K562 (cell line): Measurements from ENCODE around the gene ITGB5. TPM values are rescaled to one million over a fixed set of nuclear protein-coding genes. Genes with fewer than 3 reads are reported as not detected.

Experiments used
- CREB3 ChIP-seq: fragments of 450-650 bp; conservative IDR thresholded peaks from 2 replicates; pipeline ENCODE4 v1.6.1; 2016; ENCODE audit warnings: missing genetic modification characterization, low read depth, mild to moderate bottlenecking, missing compliant biosample characterization, moderate library complexity
- HDAC3 ChIP-seq: fragments of 450-650 bp; IDR thresholded peaks from 2 replicates; pipeline ENCODE4 v1.6.1; 2018; ENCODE audit warnings: borderline replicate concordance, mild to moderate bottlenecking, moderate library complexity; ENCODE audit not compliant: partially characterized antibody
- HIVEP1 ChIP-seq: fragments of 250-450 bp; sonication (Bioruptor Pico); IDR thresholded peaks from 2 replicates; pipeline ENCODE4 v1.4.0; 2020; ENCODE audit warnings: mild to moderate bottlenecking
- HOMEZ ChIP-seq: fragments of 250-450 bp; sonication (Bioruptor Pico); IDR thresholded peaks from 2 replicates; pipeline ENCODE4 v1.4.0; 2020; ENCODE audit warnings: mild to moderate bottlenecking, moderate library complexity
- HOXB6 ChIP-seq: fragments of 250-450 bp; sonication (Bioruptor Pico); IDR thresholded peaks from 2 replicates; pipeline ENCODE4 v1.5.1; 2022; ENCODE audit warnings: mild to moderate bottlenecking, borderline replicate concordance
- KDM1A ChIP-seq, 2 experiments: fragments of 450-650 bp; IDR thresholded peaks; 2 replicates each; pipeline ENCODE4 v1.6.1; 2016; ENCODE audit warnings: mild to moderate bottlenecking in 2 of 2
- MCM2 ChIP-seq: fragments of 450-650 bp; IDR thresholded peaks from 2 replicates; pipeline ENCODE4 v1.6.1; 2017; ENCODE audit warnings: low read depth, mild to moderate bottlenecking
- MYC ChIP-seq, 2 experiments: fragments of 250-450 bp in 1 of 2; sonication (Bioruptor Pico) in 1 of 2; IDR thresholded peaks; 2 replicates each; pipeline versions ENCODE4 v1.5.1 to v1.6.1; 2012 to 2021; ENCODE audit warnings: low read depth in 2 of 2, borderline replicate concordance in 1 of 2, improper control_type of control experiment in 1 of 2, low read length in 1 of 2, mild to moderate bottlenecking in 1 of 2, moderate library complexity in 1 of 2
- NUFIP1 ChIP-seq: fragments of 450-650 bp; IDR thresholded peaks from 2 replicates; pipeline ENCODE4 v1.6.1; 2018; ENCODE audit not compliant: partially characterized antibody
- RCOR1 ChIP-seq, 2 experiments: IDR thresholded peaks; 2 replicates each; pipeline ENCODE4 v1.6.1; 2012; ENCODE audit warnings: low read depth in 2 of 2, low read length in 2 of 2, borderline replicate concordance in 1 of 2, improper control_type of control experiment in 1 of 2
- SLC30A9 ChIP-seq: fragments of 250-450 bp; sonication (Bioruptor Pico); IDR thresholded peaks from 2 replicates; pipeline ENCODE4 v1.8.0; 2022; ENCODE audit warnings: mild to moderate bottlenecking, moderate library complexity
- SMAD2 ChIP-seq: fragments of 150-350 bp; IDR thresholded peaks from 2 replicates; pipeline ENCODE4 v1.6.1; 2014; ENCODE audit warnings: low read depth, mild to moderate bottlenecking, low read length
- SRF ChIP-seq, 2 experiments: fragments of 250-450, 450-650 bp in 1 of 2; sonication (Bioruptor Pico) in 1 of 2; sonication (generic) in 1 of 2; formaldehyde crosslinking; IDR thresholded peaks; 2 replicates each; pipeline versions ENCODE4 v1.5.0 to v1.5.1; 2020 to 2022; ENCODE audit warnings: mild to moderate bottlenecking in 1 of 2, missing genetic modification reagents in 1 of 2
- TCF7L2 ChIP-seq: fragments of 150-350 bp; IDR thresholded peaks from 2 replicates; pipeline ENCODE4 v1.6.1; 2016; ENCODE audit warnings: low read depth, mild to moderate bottlenecking, low read length, moderate library complexity
- TRIM24 ChIP-seq, 2 experiments: fragments of 450-650 bp; IDR thresholded peaks; 2 replicates each; pipeline ENCODE4 v1.6.1; 2016
- ZEB2 ChIP-seq: fragments of 450-650 bp; IDR thresholded peaks from 2 replicates; pipeline ENCODE4 v1.6.1; 2016
- ZNF324 ChIP-seq: fragments of 250-450 bp; sonication (Bioruptor Pico); IDR thresholded peaks from 2 replicates; pipeline ENCODE4 v1.4.0; 2020; ENCODE audit warnings: mild to moderate bottlenecking
- ZNF780A ChIP-seq: fragments of 250-450 bp; sonication (Bioruptor Pico); IDR thresholded peaks from 2 replicates; pipeline ENCODE4 v1.5.0; 2021; ENCODE audit warnings: mild to moderate bottlenecking
- polyA plus RNA-seq, 8 experiments: library from polyadenylated mRNA; depleted of rRNA in 4 of 8; stranded (reverse) in 5 of 8; unstranded in 3 of 8; fragments of >200 nt; fragmentation: Nextera tagmentation in 2 of 8; fragmentation: Illumina TruSeq in 1 of 8; extraction: Ambion mirVana in 2 of 8; extraction: Trizol in 1 of 8; gene quantifications; 2 replicates each; pipeline versions ENCODE4 v1.2.1 to v1.2.3, GENCODE V29; 2011 to 2014; ENCODE audit warnings: inconsistent platforms in 1 of 8, missing spikeins in 1 of 8
- total RNA-seq, 7 experiments: library from RNA; depleted of rRNA in 6 of 7; stranded (reverse); fragments of >200 nt in 6 of 7; fragmentation: Illumina TruSeq in 2 of 7; extraction: Trizol in 2 of 7; gene quantifications; 2 replicates each; pipeline versions ENCODE4 v1.2.1 to v1.2.3, GENCODE V29; 2011 to 2021; ENCODE audit warnings: low replicate concordance in 1 of 7
- TF ChIP-seq, protein P1 (sequence below): fragments of 450-650 bp; IDR thresholded peaks from 2 replicates; pipeline ENCODE4 v1.7.1; 2018; ENCODE audit warnings: mild to moderate bottlenecking, low read depth; ENCODE audit not compliant: partially characterized antibody
- TF ChIP-seq, protein P2 (sequence below): sonication (generic); formaldehyde crosslinking; IDR thresholded peaks from 2 replicates; pipeline ENCODE4 v1.8.1; 2023; ENCODE audit warnings: mild to moderate bottlenecking, missing genetic modification reagents

Gene ITGB5
- total and polyA plus RNA-seq, 9 of the 15 experiments (the other 6 are each of a cell fraction or from before 2014, with no cell fraction given) = 1.7 to 46.8 (median 9.9) TPM

GRCh38 chr3:124730129-124730940 is 156.8 kb downstream of the ITGB5 start, which contains the start of gene UMPS (continued):
- no peak for TF ChIP-seq HOXB6
- TF ChIP-seq, protein P1, sequence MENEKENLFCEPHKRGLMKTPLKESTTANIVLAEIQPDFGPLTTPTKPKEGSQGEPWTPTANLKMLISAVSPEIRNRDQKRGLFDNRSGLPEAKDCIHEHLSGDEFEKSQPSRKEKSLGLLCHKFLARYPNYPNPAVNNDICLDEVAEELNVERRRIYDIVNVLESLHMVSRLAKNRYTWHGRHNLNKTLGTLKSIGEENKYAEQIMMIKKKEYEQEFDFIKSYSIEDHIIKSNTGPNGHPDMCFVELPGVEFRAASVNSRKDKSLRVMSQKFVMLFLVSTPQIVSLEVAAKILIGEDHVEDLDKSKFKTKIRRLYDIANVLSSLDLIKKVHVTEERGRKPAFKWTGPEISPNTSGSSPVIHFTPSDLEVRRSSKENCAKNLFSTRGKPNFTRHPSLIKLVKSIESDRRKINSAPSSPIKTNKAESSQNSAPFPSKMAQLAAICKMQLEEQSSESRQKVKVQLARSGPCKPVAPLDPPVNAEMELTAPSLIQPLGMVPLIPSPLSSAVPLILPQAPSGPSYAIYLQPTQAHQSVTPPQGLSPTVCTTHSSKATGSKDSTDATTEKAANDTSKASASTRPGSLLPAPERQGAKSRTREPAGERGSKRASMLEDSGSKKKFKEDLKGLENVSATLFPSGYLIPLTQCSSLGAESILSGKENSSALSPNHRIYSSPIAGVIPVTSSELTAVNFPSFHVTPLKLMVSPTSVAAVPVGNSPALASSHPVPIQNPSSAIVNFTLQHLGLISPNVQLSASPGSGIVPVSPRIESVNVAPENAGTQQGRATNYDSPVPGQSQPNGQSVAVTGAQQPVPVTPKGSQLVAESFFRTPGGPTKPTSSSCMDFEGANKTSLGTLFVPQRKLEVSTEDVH = peak; percentile 67
- TF ChIP-seq TCF7L2 = no peak
- peak; percentile 82 for TF ChIP-seq CREB3 (tag)
- TF ChIP-seq HOMEZ (CRISPR knock-in tag) = no peak
- TF ChIP-seq, protein P2, sequence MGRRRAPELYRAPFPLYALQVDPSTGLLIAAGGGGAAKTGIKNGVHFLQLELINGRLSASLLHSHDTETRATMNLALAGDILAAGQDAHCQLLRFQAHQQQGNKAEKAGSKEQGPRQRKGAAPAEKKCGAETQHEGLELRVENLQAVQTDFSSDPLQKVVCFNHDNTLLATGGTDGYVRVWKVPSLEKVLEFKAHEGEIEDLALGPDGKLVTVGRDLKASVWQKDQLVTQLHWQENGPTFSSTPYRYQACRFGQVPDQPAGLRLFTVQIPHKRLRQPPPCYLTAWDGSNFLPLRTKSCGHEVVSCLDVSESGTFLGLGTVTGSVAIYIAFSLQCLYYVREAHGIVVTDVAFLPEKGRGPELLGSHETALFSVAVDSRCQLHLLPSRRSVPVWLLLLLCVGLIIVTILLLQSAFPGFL (CRISPR knock-in tag) = no peak
- TF ChIP-seq TRIM24 (IDR thresholded peaks at IDR 0.05) = no peak
- no peak for TF ChIP-seq RCOR1 (IDR thresholded peaks at IDR 0.05; ENCODE audit: borderline replicate concordance in 1 of 2, low read depth in 2 of 2, low read length in 2 of 2)
- no peak for TF ChIP-seq ZNF324 (CRISPR knock-in tag)
- TF ChIP-seq HIVEP1 (CRISPR knock-in tag) = no peak
- TF ChIP-seq MCM2 = no peak
- no peak for TF ChIP-seq ZNF780A
- TF ChIP-seq MYC (IDR thresholded peaks at IDR 0.05; ENCODE audit: low read depth, low read length) = peak; percentile 81
- 0 out of 2 replicates have a peak, but pooled peaks have one; percentile 41 for TF ChIP-seq MYC (CRISPR knock-in tag; IDR thresholded peaks at IDR 0.05; ENCODE audit: borderline replicate concordance, low read depth)
- TF ChIP-seq ZEB2 = no peak
- TF ChIP-seq NUFIP1 = no peak
- TF ChIP-seq SRF (CRISPR knock-in tag; IDR thresholded peaks at IDR 0.05) = no peak
- no peak for TF ChIP-seq HDAC3
- no peak for TF ChIP-seq SMAD2
- no peak for TF ChIP-seq SLC30A9 (CRISPR knock-in tag)
- no peak for TF ChIP-seq KDM1A (IDR thresholded peaks at IDR 0.05)
